Activated T-cell treated with anti-CD3 and anti-CD28 coated beads, Interleukin-2, amount 50 U/mL, for 72 hours (primary cell): Measurements from ENCODE around the gene COX10. TPM values are rescaled to one million over a fixed set of nuclear protein-coding genes. Genes with fewer than 3 reads are reported as not detected.

Experiments used
- ATAC-seq, 2 donors: fragments of 150-1000 bp; cut with Tn5 transposase; replicated peaks in 1 of 2; 2 replicates each; pipeline ENCODE4 v1.10.0; 2021; ENCODE audit warnings: moderate library complexity in 2 of 2, mild to moderate bottlenecking in 1 of 2
- DNase-seq, 2 donors: peaks; one replicate each; pipeline ENCODE4 v3.0.0; 2021 to 2022; ENCODE audit warnings: mixed read lengths in 1 of 2
- H3K27ac Mint-ChIP-seq: one replicate; pipeline ENCODE4 v1.8.0; 2022; ENCODE audit warnings: mild to moderate bottlenecking, moderate library complexity, mixed read lengths
- H3K27me3 Mint-ChIP-seq: one replicate; pipeline ENCODE4 v1.8.0; 2022; ENCODE audit warnings: low read depth, mixed read lengths
- H3K36me3 Mint-ChIP-seq, 2 donors: one replicate each; pipeline ENCODE4 v1.8.0; 2022; ENCODE audit warnings: mixed read lengths in 2 of 2, mild to moderate bottlenecking in 1 of 2; ENCODE audit not compliant: insufficient read depth in 2 of 2
- H3K4me1 Mint-ChIP-seq: one replicate; pipeline ENCODE4 v1.8.0; 2022; ENCODE audit warnings: low read depth, mixed read lengths
- H3K4me3 Mint-ChIP-seq, 2 donors: one replicate each; pipeline ENCODE4 v1.8.0; 2022; ENCODE audit warnings: mild to moderate bottlenecking in 2 of 2, mixed read lengths in 2 of 2, moderate library complexity in 2 of 2
- H3K9me3 Mint-ChIP-seq, 2 donors: one replicate each; pipeline ENCODE4 v1.8.0; 2022; ENCODE audit warnings: mixed read lengths in 2 of 2
- total RNA-seq, 2 donors: library from RNA; stranded (reverse); gene quantifications; one replicate each; pipeline ENCODE4 v1.2.3, GENCODE V29; 2022

COX10 gene
- total RNA-seq, 2 donors from 2014 or later: 30.7 to 31.5 TPM

DNA sequence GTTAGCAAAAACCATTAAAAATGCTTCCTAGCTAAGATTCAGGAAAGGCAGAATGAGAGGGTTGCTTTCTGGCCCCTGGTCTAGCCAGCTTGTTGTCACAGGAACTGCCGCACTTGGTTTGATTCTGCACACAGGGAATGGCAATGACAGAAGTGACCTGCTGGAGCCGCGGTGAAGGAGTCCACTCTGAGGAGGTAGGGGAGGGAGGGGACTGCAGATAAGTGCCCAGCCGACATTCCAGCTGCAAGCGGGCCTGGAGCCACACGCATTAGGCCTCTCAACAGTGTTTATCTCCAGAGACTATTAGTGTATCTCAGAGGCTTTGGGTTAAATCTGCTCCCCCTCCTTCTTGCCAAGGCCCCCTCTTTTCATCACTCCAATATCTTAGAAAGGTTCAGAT lies 128.7 kb downstream of the COX10 start:
- Mint-ChIP-seq H3K27me3 (no peaks in the 10 kb centered on the region), H3K27ac (peak overlapping the region; percentile 59), H3K4me3 (peak overlapping the region; percentile 57 to 90), H3K36me3 (peaks cover 1 to 9% of the 10 kb centered on the region in 2 donors), H3K4me1 (peaks cover 92% of the 10 kb centered on the region), H3K9me3 (no peaks in the 10 kb centered on the region)
- DNase-seq: no peak
- ATAC-seq: no peak

DNA sequence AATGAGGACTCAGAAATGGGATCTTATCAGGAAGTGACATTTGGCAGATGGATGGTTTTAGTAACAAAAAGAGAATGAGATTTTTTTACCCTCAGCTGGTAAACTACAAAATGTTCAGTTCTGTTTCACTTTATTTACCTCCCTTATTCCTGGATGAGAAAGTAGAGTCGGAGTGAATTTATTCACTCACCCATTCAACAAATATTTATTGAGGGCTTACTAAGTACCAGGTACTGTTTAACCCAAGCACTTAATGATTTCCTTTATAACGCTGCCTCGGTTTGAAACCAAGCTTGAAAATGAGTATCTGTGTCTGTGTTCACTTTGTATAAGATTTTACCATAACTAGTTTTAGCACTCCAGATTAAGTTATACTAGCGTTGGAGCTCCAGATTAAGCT lies 129.3 kb downstream of the COX10 start:
- H3K27ac Mint-ChIP-seq: peak overlapping the region; percentile 59
- peaks cover 94% of the 10 kb centered on the region for H3K4me1 Mint-ChIP-seq
- H3K9me3 Mint-ChIP-seq: no peaks in the 10 kb centered on the region
- DNase-seq (no peak), ATAC-seq (no peak)
- H3K4me3 Mint-ChIP-seq: peak overlapping the region; percentile 57 to 90
- H3K27me3 Mint-ChIP-seq: no peaks in the 10 kb centered on the region
- H3K36me3 Mint-ChIP-seq: peaks cover 1 to 9% of the 10 kb centered on the region in 2 donors

DNA sequence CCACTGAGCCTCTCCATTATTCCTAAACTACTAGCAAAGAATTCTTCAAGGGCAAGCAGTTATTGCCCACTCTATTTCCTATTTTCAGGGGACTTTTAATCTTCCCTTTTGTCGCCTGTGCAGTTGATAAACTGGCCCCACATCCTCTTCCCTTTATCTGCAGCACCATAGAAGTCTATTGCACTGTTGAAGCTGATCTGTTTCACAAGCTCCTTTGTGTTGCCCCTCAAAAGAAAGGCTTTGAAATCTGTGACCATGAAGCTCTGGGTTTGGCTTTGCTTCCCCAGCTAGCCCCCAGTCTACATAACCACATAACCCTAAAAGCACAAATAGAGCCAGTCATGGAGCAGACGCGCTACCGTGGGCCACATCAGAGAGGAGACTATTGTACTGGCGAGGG lies 130.3 kb downstream of the COX10 start:
- Mint-ChIP-seq H3K4me1 (peaks cover 99% of the 10 kb centered on the region), H3K36me3 (peaks cover 5 to 9% of the 10 kb centered on the region in 2 donors), H3K9me3 (no peaks in the 10 kb centered on the region), H3K27ac (no peak overlapping the region), H3K4me3 (peak overlapping the region; percentile 57 to 90), H3K27me3 (no peaks in the 10 kb centered on the region)
- no peak for ATAC-seq
- no peak for DNase-seq

DNA sequence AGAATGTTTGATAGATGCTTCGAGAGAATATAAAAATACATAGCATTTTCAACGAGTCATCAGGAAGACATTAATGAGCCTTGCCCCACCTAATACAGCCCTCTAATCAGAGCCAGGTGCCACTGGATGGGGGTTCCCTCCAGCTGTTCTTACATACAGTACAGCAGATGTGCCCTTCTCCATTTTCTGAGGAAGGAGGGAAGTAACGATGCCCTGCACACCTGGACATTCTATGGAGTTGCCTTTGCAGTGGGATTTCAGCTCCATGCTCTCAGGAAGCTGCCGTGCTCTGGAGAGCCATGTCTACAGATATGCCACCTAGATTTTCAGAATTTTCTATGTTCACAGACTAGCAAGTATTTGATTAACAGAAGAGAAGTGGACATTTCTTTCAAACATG lies 131.1 kb downstream of the COX10 start:
- Mint-ChIP-seq H3K9me3 (no peaks in the 10 kb centered on the region), H3K4me1 (peaks cover 99% of the 10 kb centered on the region), H3K27ac (peak overlapping the region; percentile 98), H3K4me3 (peak overlapping the region; percentile 76 to 80), H3K27me3 (no peaks in the 10 kb centered on the region), H3K36me3 (peaks cover 6 to 9% of the 10 kb centered on the region in 2 donors)
- no peak for DNase-seq
- ATAC-seq: no peak

DNA sequence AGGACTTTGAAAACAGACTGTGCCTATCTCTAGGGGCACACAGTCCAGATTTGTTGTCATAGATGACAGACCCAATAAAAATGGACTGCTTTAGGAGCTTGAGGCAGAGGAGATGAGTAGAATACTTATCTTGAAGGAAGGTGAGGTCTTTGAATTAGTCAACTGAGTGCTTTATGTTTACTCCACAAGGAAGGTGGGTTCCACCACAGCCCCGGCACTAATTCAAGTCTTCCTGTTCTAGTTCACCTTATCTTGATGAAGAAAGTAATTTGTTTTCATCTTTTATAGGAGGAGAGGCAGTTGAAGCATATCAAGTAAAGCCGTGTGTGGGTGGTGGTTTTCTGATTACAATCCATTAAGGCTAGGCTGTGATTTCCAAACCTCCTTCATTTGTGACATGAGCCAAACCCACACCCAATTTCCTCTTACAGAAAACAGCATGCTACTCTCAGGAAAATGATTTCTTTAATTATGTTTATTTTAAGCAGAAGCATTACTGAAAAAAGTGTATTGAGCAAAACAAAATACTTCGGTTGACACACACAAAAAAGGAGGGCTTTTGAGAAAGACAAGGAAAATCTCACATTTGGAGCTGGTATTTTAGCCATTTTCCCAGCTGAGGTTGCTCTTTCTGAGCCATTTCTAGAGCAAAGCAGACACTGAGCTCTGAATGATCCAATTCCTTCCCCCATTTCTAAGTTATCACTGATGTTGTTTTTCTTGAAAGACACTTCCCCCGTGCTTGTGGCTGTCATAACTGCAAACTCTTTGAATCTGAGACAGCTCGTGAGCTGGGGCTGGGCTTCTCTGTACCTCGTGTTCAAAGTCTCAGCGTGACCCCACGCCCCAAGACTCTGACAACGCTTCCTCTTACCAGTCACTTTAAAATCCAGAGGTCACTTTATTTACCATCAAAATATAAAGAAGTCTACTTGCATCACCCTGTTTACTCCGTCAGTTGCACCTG lies 132.0 kb downstream of the COX10 start:
- DNase-seq (peak; percentile 69 to 75), ATAC-seq (peak; percentile 58 to 60)
- peak overlapping the region; percentile 76 to 80 for H3K4me3 Mint-ChIP-seq
- H3K27ac Mint-ChIP-seq: peak overlapping the region; percentile 98
- no peaks in the 10 kb centered on the region for H3K9me3 Mint-ChIP-seq
- H3K36me3 Mint-ChIP-seq: peaks cover 5 to 9% of the 10 kb centered on the region in 2 donors
- H3K4me1 Mint-ChIP-seq: peaks cover 99% of the 10 kb centered on the region
- no peaks in the 10 kb centered on the region for H3K27me3 Mint-ChIP-seq

DNA sequence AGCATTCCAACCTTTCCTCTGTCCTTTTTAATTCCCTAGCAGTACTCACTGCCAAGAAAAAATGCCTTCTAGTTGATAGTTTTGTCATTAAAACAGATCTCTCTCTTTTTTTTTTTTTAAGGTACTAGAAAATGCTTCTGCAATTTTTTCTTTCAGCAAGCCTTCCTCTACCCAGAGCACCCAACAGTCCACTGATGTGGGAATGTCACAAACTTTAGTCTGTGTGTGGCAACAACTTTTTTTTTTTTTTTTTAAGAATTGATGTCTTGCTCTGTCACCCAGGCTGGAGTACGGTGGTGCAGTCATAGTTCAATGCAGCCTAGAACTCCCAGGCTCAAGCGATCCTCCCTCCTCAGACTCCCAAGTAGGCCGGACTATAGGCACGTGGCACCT lies 132.7 kb downstream of the COX10 start:
- H3K4me1 Mint-ChIP-seq: peaks cover 95% of the 10 kb centered on the region
- ATAC-seq: no peak
- peak overlapping the region; percentile 98 for H3K27ac Mint-ChIP-seq
- H3K27me3 Mint-ChIP-seq: no peaks in the 10 kb centered on the region
- peaks cover 5 to 9% of the 10 kb centered on the region in 2 donors for H3K36me3 Mint-ChIP-seq
- no peaks in the 10 kb centered on the region for H3K9me3 Mint-ChIP-seq
- DNase-seq: no peak
- H3K4me3 Mint-ChIP-seq: peak overlapping the region; percentile 76 to 80

DNA sequence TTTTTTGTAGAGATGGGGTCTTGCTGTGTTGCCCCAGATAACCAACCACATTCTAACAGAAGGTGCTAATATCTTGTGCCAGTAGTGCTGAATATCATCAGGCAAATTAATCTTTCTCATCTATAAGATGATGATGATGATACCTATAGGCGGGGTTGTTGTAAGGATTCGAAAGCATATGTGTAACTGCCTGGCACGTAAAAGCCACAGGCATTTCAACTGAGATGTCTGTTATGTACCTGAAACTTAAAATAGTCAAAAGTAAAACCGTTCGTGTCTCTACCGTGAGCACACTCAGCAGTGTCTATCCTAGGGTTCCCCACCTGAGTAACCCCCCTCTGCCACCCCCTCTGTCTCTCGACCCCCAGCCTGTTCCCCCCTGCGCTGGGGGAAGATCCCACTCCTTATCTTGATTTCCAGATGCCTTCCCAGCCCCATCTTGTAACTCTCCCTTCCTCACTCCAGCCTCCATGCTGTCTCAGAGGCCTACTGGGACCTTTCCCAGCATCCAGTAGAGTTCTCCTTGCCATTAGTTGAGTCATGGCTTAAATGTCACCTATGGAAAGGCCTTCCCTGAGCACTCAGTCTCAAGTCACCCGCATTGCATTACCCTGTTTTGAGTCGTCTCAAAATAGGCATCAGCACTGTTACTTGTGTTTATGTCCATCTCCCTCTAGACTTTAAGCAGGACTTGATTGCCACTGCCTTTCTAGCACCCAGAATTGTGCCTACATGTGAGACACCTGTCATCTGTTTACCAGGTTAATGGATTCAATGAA lies 133.3 kb downstream of the COX10 start:
- peak overlapping the region; percentile 98 for H3K27ac Mint-ChIP-seq
- peak overlapping the region; percentile 76 to 80 for H3K4me3 Mint-ChIP-seq
- H3K27me3 Mint-ChIP-seq: no peaks in the 10 kb centered on the region
- H3K9me3 Mint-ChIP-seq: no peaks in the 10 kb centered on the region
- ATAC-seq (peak; percentile 22 to 36), DNase-seq (peak in 1 of 2 donors; percentile 29)
- H3K36me3 Mint-ChIP-seq: peaks cover 8 to 12% of the 10 kb centered on the region in 2 donors
- H3K4me1 Mint-ChIP-seq: peaks cover 95% of the 10 kb centered on the region

DNA sequence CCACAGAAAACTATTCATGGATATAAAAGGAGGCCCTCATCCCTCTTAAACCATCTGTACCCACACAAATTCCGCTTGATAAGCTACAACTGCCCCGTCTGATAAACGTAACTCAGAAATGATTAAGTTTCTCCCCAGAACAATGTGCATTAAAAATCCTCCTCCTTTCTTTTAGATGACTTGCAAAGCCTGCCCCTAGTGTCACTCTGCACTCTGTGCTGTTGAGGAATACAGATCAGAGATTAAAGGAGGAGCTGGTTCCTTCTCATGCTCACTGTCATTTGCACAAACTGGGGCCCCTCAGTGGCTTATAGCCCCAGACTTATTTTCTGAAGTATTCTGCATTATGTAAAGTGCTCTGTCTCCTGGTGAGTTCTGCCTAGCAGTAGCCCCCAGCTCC lies 134.1 kb downstream of the COX10 start:
- Mint-ChIP-seq H3K9me3 (no peaks in the 10 kb centered on the region), H3K4me3 (peak overlapping the region; percentile 34 to 69), H3K36me3 (peaks cover 8 to 12% of the 10 kb centered on the region in 2 donors), H3K27ac (peak overlapping the region; percentile 22), H3K4me1 (peaks cover 92% of the 10 kb centered on the region), H3K27me3 (no peaks in the 10 kb centered on the region)
- DNase-seq: peak in 1 of 2 donors; percentile 46
- ATAC-seq: peak; percentile 33 to 43

GRCh38 chr17:14204084-14204483 lies 134.8 kb downstream of the COX10 start:
- ATAC-seq (no peak), DNase-seq (no peak)
- Mint-ChIP-seq H3K27me3 (no peaks in the 10 kb centered on the region), H3K9me3 (no peaks in the 10 kb centered on the region), H3K36me3 (peaks cover 8 to 9% of the 10 kb centered on the region in 2 donors), H3K4me1 (peaks cover 89% of the 10 kb centered on the region), H3K27ac (peak overlapping the region; percentile 61), H3K4me3 (peak overlapping the region; percentile 65 to 69)

DNA sequence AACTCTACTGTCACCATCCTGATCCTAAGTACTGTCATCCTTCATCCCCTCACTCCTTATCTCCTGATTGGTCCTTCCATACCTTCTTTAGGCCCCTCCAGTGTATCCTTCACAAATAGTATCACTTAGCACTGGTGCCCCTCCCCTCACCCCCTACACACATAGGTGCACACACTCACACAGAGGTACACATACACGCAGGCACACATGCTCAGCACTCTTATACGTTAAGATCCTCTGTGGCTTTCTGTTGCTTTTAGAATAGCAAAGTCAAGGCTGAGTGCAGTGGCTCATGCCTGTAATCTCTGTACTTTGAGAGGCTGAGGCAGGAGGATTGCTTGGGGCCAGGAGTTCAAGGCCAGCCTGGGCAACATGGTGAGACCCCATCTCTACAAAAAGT lies 135.2 kb downstream of the COX10 start:
- no peak for ATAC-seq
- no peak for DNase-seq
- Mint-ChIP-seq H3K27ac (peak overlapping the region; percentile 61), H3K4me3 (peak overlapping the region; percentile 65 to 69), H3K36me3 (peaks cover 6 to 8% of the 10 kb centered on the region in 2 donors), H3K9me3 (no peaks in the 10 kb centered on the region), H3K27me3 (no peaks in the 10 kb centered on the region), H3K4me1 (peaks cover 88% of the 10 kb centered on the region)

GRCh38 chr17:14205380-14205779 lies 136.1 kb downstream of the COX10 start:
- H3K36me3 Mint-ChIP-seq: peaks cover 8 to 10% of the 10 kb centered on the region in 2 donors

GRCh38 chr17:14205992-14206461 lies 136.7 kb downstream of the COX10 start:
- no peak overlapping the region for H3K27ac Mint-ChIP-seq
- H3K27me3 Mint-ChIP-seq: no peaks in the 10 kb centered on the region
- DNase-seq (peak; percentile 55 to 63), ATAC-seq (peak; percentile 37 to 53)
- peaks cover 8 to 15% of the 10 kb centered on the region in 2 donors for H3K36me3 Mint-ChIP-seq
- peaks cover 83% of the 10 kb centered on the region for H3K4me1 Mint-ChIP-seq
- H3K4me3 Mint-ChIP-seq: peak overlapping the region; percentile 78 to 85
- no peaks in the 10 kb centered on the region for H3K9me3 Mint-ChIP-seq

More at GRCh38 chr17:14205380-14205779, 136.1 kb downstream of the COX10 start:
- no peak for DNase-seq
- ATAC-seq: no peak
- H3K27me3 Mint-ChIP-seq: no peaks in the 10 kb centered on the region
- peak overlapping the region; percentile 78 to 85 for H3K4me3 Mint-ChIP-seq
- peaks cover 87% of the 10 kb centered on the region for H3K4me1 Mint-ChIP-seq
- H3K27ac Mint-ChIP-seq: peak overlapping the region; percentile 21
- H3K9me3 Mint-ChIP-seq: no peaks in the 10 kb centered on the region

DNA sequence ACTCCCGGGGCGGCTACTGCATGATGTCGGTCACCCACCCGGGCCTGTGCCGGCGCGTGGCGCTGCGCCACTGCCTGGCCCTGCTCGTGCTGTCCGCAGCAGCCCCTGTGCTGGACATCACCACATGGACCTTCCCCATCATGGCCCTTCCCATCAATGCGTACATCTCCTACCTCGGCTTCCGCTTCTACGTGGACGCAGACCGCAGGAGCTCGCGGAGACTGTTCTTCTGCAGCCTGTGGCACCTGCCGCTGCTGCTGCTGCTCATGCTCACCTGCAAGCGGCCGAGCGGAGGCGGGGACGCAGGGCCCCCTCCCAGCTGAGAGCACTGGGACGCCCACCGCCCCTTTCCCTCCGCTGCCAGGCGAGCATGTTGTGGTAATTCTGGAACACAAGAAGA lies 137.6 kb downstream of the COX10 start:
- no peaks in the 10 kb centered on the region for H3K27me3 Mint-ChIP-seq
- ATAC-seq (no peak), DNase-seq (no peak)
- peaks cover 83% of the 10 kb centered on the region for H3K4me1 Mint-ChIP-seq
- no peak overlapping the region for H3K27ac Mint-ChIP-seq
- H3K9me3 Mint-ChIP-seq: no peaks in the 10 kb centered on the region
- H3K4me3 Mint-ChIP-seq: no peak overlapping the region
- peaks cover 10 to 20% of the 10 kb centered on the region in 2 donors for H3K36me3 Mint-ChIP-seq
